ENCODE measurements around the gene CUEDC1.
A peak's percentile ranks its signal among the peaks of the same experiment; 100 is the strongest.

DNA sequence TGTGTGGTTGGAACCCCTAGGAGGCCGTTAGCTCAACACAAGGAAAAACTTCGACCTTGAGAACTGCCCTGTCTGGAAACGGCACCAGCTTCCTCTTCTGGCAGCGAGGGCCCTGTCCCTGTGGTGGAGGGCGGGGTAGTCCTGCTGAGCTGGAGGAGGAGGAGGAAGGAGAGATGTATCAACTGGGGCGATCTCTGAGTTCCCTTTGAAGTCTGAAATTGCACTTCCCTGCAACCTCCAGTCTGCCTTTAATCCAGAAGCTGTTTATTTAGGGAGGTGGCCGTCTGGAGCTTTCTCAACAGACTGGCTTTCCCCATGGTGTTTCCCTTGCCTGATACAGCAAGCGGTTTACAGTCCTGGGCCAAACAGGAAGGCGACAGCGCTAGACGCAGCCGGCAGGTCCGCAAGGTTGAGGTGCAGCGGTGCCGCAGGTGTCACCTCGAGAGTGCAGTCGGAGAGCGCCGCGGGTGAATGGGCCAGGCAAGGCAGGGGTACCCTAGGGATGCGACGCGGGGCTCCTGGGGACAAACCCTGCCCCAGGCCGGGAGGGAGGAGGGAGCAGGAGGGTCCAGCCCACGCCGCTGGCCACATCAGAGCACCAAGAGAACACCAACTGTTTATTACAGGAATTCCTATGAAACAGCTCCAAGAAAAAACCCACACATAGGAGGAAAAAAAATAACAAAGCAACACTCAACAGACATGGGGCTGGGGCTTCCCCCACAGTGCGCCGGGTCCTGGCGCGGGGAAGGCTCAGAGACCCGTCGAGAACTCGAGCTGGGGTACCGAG lies 94.0 kb downstream of the CUEDC1 start:
- TF ChIP-seq REST (IDR thresholded peaks at IDR 0.05) (no peak), POLR2A (IDR thresholded peaks at IDR 0.05; ENCODE audit: low read length) (peak; percentile 24; the same call in 1 of the 2 replicates), CTCF (IDR thresholded peaks at IDR 0.05) (no peak)
